RPMI8226 (cell line): Measurements from ENCODE around the gene MAP3K10.

Source experiments
- DNase-seq: peaks from one replicate; pipeline ENCODE4 v3.0.0-alpha.2; 2015

The MAP3K10 gene

GRCh38 chr19:40251991-40252390, 60.8 kb downstream of the MAP3K10 start:
- DNase-seq = no peak

- DNase-seq = no peak
These were observed 61.2 kb downstream of the MAP3K10 start for GRCh38 chr19:40252395-40252794.

- DNase-seq = no peak
These were observed 62.4 kb downstream of the MAP3K10 start for GRCh38 chr19:40253611-40254092.

GRCh38 chr19:40254714-40255418, 63.6 kb downstream of the MAP3K10 start:
- no peak for DNase-seq

- no peak for DNase-seq
These were observed 64.5 kb downstream of the MAP3K10 start for GRCh38 chr19:40255619-40256166.

- DNase-seq = no peak
These were observed 65.3 kb downstream of the MAP3K10 start for GRCh38 chr19:40256512-40256911.

GRCh38 chr19:40257096-40257517, 65.9 kb downstream of the MAP3K10 start:
- DNase-seq = no peak

GRCh38 chr19:40261631-40262030, 70.4 kb downstream of the MAP3K10 start:
- DNase-seq = no peak

GRCh38 chr19:40262422-40262821, 71.2 kb downstream of the MAP3K10 start:
- no peak for DNase-seq

- DNase-seq = no peak
These were observed 72.5 kb downstream of the MAP3K10 start for GRCh38 chr19:40263440-40264313.

- no peak for DNase-seq
These were observed 73.3 kb downstream of the MAP3K10 start for GRCh38 chr19:40264314-40265054.
